HG03432 (cell line): ENCODE results near the gene GAK.

Experiments used
- ATAC-seq: cut with Tn5 transposase; IDR thresholded peaks from one replicate; pipeline ENCODE4 v1.9.1; 2021; ENCODE audit warnings: mild to moderate bottlenecking, moderate library complexity; ENCODE audit not compliant: unreplicated experiment

GAK gene

DNA sequence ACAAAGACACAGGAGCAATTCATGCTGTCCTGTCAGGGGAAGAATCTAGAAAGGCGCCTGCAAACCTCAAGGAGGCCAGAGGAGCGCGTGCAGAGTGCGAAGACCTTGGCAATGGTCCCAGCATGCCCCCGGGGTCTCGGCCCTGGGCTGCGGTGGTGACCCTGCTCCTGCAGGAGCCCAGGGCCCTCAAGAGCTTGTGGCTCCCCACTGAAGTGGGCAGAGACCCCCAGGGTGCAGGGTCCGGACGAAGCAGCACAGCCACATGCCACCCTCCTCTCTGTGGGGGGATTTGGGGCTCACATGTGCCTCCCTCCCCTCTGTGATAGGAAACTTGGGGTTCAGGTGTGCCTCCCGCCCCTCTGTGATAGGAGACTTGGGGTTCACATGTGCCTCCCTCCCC, 39.3 kb downstream of the GAK start:
- ATAC-seq: no peak

DNA sequence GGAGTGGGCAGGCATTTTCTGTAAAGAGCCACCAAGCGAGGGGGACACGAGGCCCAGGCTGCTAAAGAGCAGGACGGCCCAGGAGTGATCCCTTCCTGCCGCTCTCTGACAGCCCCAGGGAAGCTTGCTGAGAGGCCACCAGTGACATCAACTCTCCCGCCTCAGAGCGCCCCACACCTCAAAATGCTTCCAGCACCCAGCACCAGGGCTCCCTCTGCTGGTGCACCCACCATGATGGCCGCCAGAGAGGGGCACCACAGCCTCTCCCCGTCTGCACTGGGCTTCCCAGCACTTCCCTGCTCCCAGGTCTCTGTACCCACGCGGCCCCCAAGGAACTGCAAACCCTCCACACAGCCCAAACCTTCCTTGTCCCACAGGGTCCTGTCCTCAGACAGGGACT, 40.4 kb downstream of the GAK start:
- ATAC-seq: no peak

DNA sequence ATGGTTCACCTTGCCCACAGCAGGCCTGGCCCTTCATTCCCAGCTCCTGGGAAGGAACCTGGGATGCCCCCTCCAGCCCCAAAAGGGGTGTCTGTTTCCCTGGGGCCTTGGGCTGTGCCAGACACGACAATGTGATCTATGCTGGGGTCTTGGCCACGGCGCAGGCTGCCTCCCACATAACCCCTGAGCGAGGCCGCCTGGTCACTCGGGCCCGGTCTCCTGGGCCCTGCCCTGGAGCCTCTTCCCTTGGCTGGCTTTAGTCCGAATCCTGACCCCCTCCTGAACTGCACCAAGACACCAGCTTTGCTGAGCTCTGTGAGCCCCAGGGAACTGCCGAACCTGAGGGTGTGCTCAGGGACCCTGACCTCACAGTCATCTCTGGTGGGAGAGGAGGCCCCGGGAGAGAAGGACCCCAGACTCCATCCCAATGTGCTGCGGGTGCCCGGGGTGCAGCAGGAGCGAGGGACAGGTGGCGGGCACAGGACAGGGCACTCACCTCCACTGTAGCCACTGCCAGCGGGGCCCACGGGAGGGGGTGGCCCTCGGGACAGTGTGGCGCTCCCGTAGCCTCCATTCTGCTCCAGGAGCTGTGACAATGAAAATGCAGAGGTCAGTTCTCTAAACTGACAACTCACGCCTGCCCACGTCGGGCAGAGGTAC, 42.0 kb downstream of the GAK start:
- no peak for ATAC-seq

GRCh38 chr4:889516-889915, 42.6 kb downstream of the GAK start:
- ATAC-seq: no peak

GRCh38 chr4:888029-888428, 44.1 kb downstream of the GAK start:
- no peak for ATAC-seq

- ATAC-seq: no peak
Observed at GRCh38 chr4:887034-887763, 44.9 kb downstream of the GAK start.

DNA sequence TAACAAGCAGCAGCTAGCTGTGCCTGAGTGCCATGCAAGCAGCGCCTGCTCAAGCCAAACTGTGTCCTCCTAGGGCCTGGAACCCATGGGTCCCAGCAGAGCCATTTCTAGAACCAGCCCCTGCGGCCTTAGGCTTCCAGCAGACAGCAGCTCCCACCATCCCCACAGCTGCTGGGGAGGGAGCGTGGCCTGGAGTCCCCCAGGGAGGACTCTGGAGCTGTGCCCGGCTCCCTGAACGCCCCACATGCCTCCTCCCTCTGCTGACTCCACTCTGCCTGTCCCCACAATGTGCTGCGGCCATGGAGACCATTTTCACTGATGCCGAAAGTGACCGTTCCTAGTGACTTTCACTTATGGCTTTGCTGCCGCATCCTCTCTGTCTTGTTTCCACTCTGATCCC, 45.9 kb downstream of the GAK start:
- ATAC-seq: no peak

DNA sequence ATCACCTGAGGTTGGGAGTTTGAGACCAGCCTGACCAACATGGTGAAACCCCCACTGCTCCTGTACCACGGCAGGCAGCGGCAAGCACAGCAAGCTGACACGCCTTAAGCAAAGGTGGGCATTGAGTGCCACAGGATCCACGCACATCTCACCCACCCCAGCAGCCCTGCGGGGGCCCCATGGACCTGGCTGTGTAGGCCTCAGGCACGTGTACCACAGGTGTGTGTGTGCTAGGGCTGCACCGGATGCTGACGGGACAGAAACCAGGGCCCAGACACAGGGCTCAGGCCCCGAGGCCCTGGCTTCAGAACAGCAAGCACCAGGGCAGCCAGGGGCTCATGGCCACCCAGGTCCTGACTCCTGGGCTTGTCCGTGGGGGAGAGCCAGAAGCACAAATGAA, 46.8 kb downstream of the GAK start:
- no peak for ATAC-seq

GRCh38 chr4:884896-885295, 47.2 kb downstream of the GAK start:
- no peak for ATAC-seq

DNA sequence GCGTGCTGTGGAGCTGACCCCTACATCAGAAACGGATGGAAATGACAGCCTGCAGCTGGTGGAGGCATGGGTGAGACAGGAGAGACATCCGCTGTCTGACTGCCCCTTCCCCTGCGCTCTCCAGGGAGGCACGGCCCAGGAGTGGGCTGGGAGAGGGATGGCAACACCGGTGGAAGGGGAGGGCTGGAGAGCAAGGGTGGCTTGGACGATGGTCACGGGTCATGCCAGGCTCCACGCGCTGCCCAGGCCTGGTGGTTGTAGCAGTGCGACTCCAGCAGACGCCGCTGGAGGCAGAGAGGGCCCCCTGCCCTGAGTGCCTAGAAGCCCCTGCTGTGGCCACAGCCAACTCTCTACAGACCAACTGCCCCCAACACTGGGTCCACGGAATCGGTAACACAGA, 47.9 kb downstream of the GAK start:
- ATAC-seq: no peak

GRCh38 chr4:883377-884095, 48.6 kb downstream of the GAK start:
- ATAC-seq: no peak

DNA sequence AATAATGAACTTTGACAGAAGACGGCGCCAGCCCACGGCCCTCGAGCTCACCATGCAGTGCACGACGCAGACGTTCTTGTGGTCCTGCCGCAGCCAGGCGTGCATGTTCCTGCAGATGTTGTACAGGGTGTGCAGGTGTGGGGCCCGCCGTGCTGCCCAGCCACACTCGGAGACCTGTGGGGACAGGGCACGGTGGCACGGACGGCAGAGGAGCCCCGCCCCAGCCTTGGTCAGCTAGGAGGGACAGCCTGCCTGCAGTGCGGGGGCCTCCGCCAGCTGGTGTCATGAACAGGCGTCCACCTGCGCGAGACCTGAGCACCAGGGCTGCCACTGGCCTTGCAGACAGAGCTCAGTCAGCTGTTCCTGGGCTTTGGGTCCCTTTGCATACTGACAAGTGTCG, 49.5 kb downstream of the GAK start:
- ATAC-seq: no peak

- ATAC-seq: no peak
Observed at GRCh38 chr4:881709-882108, 50.4 kb downstream of the GAK start.

- no peak for ATAC-seq
Observed at GRCh38 chr4:880684-881405, 51.3 kb downstream of the GAK start.

DNA sequence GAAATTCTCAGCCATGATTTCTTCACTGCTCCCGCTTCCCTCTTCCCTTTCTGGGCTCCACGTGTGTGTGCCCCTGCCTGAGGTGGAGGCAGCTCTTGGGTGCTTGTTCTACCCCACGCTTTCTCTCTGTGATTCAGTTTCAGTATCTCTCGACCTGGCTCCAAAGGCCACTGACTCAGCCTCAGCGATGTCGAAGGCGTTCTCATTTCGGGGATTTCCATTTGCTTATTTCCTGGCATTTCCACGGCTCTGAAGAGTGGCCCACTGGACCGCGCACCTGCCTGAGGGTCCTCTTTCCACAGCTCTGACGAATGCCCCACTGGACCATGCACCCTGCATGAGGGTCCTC, 52.4 kb downstream of the GAK start:
- ATAC-seq: no peak

DNA sequence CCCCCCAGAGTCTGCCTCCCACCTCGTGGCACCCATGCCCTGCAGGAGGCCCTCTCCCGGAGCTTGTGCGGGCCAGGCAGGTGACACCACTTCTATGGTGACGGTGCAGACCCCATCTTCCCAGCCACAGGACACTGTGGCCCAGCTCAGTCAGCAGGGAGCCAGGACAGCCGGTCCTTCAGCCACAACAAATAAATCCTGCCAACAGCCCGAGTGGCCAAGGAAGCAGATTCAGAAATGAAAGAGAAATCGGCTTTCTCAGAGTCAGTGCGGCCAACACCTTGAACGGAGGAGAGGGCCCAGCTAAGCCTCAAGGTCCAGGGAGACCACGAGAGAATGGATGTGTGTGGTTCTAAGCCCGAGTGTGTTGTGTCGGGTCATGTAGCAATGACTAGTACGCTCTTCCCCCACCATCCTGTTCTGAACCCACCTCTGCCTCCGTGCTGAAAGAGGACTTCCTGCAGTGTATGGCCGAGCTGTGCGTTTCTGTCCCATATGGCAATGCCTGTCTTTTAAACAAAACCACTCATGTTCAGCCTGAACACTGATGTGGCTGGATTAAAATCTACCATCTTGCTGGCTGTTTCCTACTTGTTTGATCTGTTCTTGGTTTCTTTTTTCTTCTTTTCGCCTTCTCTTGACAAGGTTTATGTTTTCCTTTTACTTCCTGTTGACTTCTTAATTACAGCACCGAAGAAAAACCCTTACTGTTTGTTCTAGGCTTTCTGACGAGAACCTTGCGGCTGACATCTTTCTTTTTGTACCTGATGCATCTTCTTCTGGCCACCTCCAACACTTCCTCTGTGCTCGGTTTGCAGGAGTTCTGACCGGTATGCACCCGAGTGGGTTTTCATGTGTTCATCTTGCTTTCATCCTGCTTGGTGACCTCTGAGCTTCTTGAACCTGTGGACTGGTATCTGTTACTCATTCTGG, 53.1 kb downstream of the GAK start:
- no peak for ATAC-seq

DNA sequence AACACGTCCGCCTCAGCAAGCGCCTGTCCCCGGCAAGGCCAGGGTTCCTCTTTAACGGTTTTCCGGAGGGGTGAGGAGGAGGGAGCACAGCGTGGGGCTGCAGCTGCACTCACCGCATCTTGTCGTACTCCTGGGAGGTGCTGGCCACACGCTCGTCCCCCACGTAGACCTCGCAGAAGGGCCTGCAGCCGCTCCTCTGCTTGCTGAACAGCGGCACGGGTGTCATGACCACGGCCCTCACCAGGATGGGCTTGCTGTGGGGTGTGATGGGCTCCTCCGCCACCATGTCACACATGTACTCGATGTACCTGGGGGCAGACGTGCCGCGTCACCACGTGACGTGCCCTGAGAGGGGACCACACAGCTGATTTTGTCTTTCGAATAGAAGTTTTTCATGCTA, 54.6 kb downstream of the GAK start:
- ATAC-seq: no peak

GRCh38 chr4:876780-877179, 55.3 kb downstream of the GAK start:
- ATAC-seq: no peak

GRCh38 chr4:875818-876423, 56.2 kb downstream of the GAK start:
- ATAC-seq: no peak
